Eye (tissue), 1 donor: Measurements from ENCODE around the gene ZNRF2.
A peak's percentile ranks its signal among the peaks of the same experiment; 100 is the strongest.

ENCODE experiments used
- DNase-seq: peaks from one replicate; pipeline ENCODE4 v3.0.0-alpha.2; 2015

ZNRF2 gene

GRCh38 chr7:30412782-30413504, 128.5 kb downstream of the ZNRF2 start:
- peak; percentile 82 for DNase-seq

- no peak for DNase-seq
Measured at GRCh38 chr7:30413864-30414263, 129.5 kb downstream of the ZNRF2 start.
